Epithelial cell of proximal tubule (primary cell): ENCODE measurements around the gene DLX3. TPM values are rescaled to one million over a fixed set of nuclear protein-coding genes. Genes with fewer than 3 reads are reported as not detected.

ENCODE experiments used
- DNase-seq: peaks from one replicate; pipeline ENCODE4 v3.0.0-alpha.2; 2011; ENCODE audit warnings: low read depth
- H3K4me3 ChIP-seq: 2 replicates; pipeline ENCODE4 v1.5.1; 2011; ENCODE audit warnings: low read depth, mild to moderate bottlenecking, low read length
- CTCF ChIP-seq: conservative IDR thresholded peaks from 2 replicates; pipeline ENCODE4 v1.5.1; 2012; ENCODE audit warnings: low read depth, mild to moderate bottlenecking, low read length
- total RNA-seq: library from RNA; depleted of rRNA; stranded (reverse); fragments of >200 nt; gene quantifications from 2 replicates; pipeline ENCODE4 v1.2.3, GENCODE V29; 2015

DLX3 gene
- total RNA-seq, 1 donor from 2014 or later = not detected

GRCh38 chr17:49986396-49987289 is 8.4 kb downstream of the DLX3 start:
- no peak overlapping the region for H3K4me3 ChIP-seq
- DNase-seq = no peak
- TF ChIP-seq CTCF = no peak

DNA sequence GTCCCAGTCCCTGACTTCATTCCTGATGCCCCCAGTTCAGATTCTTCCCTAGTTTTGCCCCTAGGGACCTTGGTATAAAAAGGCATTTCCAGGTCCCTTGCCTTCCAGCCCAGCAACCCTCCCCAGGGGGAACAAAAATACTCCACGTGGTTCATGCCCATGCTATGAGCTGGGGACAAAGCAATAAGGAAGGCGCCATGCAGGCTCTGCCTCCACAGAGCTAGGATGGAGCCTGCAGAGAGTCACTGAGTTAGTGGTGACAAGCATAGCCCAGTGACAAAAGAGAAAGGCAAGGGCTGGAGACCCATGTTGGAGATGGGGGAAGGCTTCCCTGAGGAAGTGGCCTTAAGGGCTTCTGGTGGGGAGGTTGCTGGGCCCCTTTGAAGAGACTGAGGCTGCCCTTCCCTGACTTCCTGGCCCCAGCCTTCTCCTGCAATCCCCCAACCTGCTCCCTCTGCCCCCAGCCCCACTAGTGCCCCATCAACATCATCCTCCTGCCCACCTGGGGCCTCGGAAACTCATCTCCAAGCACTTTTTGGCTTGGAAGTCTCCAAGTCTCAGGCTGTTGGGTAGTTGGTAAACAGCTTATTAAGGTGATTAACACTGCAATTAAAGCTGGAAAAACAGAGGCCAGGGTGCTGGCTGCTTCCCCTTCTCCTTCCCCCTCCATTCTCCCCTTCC is 9.6 kb downstream of the DLX3 start:
- H3K4me3 ChIP-seq = no peak overlapping the region
- no peak for TF ChIP-seq CTCF
- no peak for DNase-seq

DNA sequence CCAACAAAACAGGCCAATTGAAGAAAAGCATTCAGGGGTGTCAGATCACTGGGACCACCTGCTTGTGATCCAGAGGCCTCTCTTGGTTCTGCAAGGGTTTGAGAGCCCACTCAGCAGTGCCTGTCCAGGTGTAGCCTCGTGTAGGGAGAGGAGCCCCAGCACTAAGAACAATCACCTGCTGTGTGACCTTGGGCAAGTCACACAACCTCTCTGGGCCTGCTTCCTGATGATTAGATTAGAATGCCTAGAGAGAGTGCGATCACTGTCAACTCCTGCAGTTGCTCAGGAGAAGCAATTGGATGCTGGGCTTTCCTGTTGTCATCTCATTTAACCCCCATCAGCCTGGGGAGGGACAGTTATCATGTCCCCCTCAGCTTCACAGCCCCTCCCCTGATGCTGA is 10.2 kb downstream of the DLX3 start:
- H3K4me3 ChIP-seq = no peak overlapping the region
- DNase-seq = no peak
- TF ChIP-seq CTCF = no peak

DNA sequence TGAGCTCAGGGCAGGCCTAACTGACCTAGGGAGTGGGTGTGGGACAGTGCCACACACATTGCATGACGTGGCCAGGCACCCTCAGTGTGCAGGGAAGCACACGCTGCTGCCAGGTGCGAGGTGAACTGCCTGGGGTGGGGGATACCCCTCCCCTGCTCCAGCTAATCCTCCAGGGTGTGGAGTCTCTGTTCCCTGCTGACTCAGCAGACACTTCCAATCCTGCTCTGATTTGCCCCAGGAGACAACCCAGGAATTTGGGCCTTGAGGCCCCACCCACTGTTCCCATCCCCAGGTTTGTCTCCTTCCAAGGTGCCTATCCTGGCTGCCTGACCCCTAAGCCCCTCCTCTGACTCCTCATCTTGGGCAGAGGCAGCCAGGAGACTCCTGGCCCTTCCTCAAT is 10.7 kb downstream of the DLX3 start:
- DNase-seq = no peak
- no peak overlapping the region for H3K4me3 ChIP-seq
- no peak for TF ChIP-seq CTCF

GRCh38 chr17:49980703-49981197 is 14.3 kb downstream of the DLX3 start:
- TF ChIP-seq CTCF = no peak
- DNase-seq = no peak
- no peak overlapping the region for H3K4me3 ChIP-seq

DNA sequence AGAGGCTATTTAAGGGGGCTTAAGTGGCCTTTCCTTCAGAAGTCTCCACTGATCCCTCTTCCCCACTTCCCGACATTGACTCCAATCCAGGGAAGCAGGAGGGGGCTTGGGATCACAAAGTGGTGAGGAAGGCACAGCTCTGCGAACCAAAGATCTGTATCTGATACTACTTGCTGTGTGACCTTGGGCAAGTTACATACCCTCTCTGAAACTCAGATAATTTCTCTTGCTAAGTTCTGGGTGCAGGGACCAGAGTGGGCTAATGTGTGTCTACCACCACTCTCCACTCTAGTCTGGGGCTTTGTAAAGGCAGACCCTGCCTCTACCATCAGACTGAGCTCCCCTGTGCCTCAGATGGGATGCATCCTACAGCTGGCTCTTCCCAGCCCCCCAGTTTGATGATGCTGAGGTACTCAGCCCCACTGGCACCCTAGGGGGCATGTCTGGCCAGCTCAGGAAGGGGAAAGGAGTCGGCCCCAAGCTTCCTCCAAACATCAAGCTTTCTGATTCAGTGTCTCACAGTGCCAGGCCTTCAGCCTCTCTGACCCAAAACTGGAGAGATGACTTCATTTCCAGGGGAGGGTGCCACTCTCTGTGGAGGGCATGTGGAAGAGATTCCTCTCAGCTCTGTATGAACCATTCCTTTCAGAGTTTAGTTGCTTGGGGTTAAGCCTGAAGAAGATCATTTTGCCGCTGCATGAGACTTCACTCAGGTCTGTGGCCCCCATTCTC is 15.1 kb downstream of the DLX3 start:
- no peak for DNase-seq
- TF ChIP-seq CTCF = no peak
- no peak overlapping the region for H3K4me3 ChIP-seq
